ENCODE results near the gene CES2.
A peak's percentile ranks its signal among the peaks of the same experiment; 100 is the strongest.

CES2 gene

DNA sequence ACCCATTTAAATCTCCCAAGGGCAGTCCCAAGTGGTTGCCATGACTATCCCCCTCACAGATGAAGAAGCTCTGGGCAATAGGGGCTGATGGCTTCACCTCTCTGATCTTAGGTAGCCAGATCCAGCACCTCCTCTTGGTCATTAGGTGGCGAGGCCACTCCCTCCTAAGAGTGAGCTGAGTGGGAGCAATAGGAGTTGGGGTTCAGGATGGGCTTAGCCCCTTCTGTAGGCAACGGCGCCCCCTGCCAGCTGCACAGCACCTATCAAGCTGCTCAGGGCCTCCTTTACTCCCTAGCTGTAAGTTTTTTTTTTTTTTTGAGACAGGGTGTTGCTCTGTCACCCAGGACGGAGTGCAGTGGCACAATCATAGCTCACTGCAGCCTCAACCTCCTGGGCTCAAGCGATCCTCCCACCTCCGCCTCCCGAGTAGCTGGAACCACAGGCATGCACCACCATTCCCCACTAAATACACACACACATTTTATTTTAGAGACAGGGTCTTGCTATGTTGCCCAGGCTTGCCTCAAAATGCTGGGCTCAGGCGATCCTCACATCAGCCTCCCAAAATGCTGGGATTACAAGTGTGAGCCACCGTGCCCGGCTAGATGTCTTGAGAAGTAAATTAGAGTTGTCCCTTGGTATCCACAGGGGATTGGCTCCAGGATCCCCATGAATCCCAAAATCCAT lies 6.5 kb upstream of the CES2 start:
- CTCF ChIA-PET: interaction anchor here (0.6 to 20.4 kb wide), 7 partner anchors 10 to 99 kb away, joined by 3 to 473 read pairs (median 5); partner anchors contain the start of gene NAE1
- peaks cover 3 to 30% (median 24%) of the 10 kb centered on the region in 4 experiments for H3K4me1 ChIP-seq (ENCODE audit: control extremely low read depth in 1 of 4, control insufficient read depth in 4 of 4, insufficient read depth in 4 of 4, low read length in 3 of 4)
- peaks cover 0 to 35% (median 15%) of the 10 kb centered on the region in 5 experiments for H3K27me3 ChIP-seq (replicated peaks in 2 of 5; ENCODE audit: control insufficient read depth in 4 of 5, insufficient read depth in 5 of 5, low read length in 4 of 5)
- H3K9me3 ChIP-seq (ENCODE audit: control extremely low read depth in 1 of 5, control insufficient read depth in 4 of 5, insufficient read depth in 2 of 5, low read depth in 1 of 5, low read length in 4 of 5): no peaks in the 10 kb centered on the region
- WGBS (ENCODE audit: insufficient coverage): 86% methylated on average over 7 of the region's 10 CpGs
- DNase-seq: peak; percentile 64 to 66 (median 66)
- H3K4me3 ChIP-seq (ENCODE audit: control insufficient read depth in 1 of 7, extremely low read depth in 1 of 7, insufficient read depth in 4 of 7, low read depth in 2 of 7, low read length in 6 of 7): no peak overlapping the region
- POLR2A ChIA-PET: no interaction called here
- peaks cover 0 to 13% (median 2%) of the 10 kb centered on the region in 4 experiments for H3K36me3 ChIP-seq (ENCODE audit: control insufficient read depth in 4 of 4, insufficient read depth in 4 of 4, low read length in 3 of 4)
- H3K27ac ChIP-seq (ENCODE audit: insufficient read depth in 1 of 2, low read depth in 1 of 2, low read length in 2 of 2, poor library complexity in 1 of 2, severe bottlenecking in 2 of 2): no peak overlapping the region

DNA sequence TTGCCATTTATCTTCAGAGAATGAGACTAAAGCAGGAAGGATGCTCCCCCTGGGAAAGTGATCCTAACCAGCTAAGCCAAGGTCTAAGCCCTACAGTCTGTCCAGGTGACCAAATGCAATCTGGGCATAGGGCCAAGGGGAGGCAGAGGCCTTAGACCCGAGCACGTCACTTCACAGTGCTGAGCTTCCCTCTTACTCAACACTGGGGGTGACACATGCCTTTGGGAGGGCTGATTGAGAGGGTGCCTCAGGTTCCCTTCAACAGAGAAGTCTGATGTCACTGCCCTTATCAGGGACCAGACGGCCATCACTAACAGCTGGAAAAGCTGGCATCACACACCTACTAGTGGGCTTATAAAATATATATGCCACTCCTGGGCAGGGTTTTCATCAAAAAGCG lies 5.1 kb upstream of the CES2 start:
- no peak overlapping the region for H3K4me3 ChIP-seq (ENCODE audit: control insufficient read depth in 1 of 7, extremely low read depth in 1 of 7, insufficient read depth in 4 of 7, low read depth in 2 of 7, low read length in 6 of 7)
- WGBS (ENCODE audit: insufficient coverage): 95% methylated on average over 3 of the region's 4 CpGs
- ChIA-PET CTCF (interaction anchor here (1.1 to 4.3 kb wide), 5 partner anchors 9 to 36 kb away, joined by 4 to 42 read pairs (median 7); partner anchors contain the start of gene CDH16), POLR2A (no interaction called here)
- H3K36me3 ChIP-seq (ENCODE audit: control insufficient read depth in 4 of 4, insufficient read depth in 4 of 4, low read length in 3 of 4): peaks cover 0 to 13% (median 2%) of the 10 kb centered on the region in 4 experiments
- H3K27me3 ChIP-seq (replicated peaks in 2 of 5; ENCODE audit: control insufficient read depth in 4 of 5, insufficient read depth in 5 of 5, low read length in 4 of 5): peaks cover 0 to 22% (median 11%) of the 10 kb centered on the region in 5 experiments
- DNase-seq: peak in 1 of 3 donors; percentile 38
- H3K27ac ChIP-seq (ENCODE audit: insufficient read depth in 1 of 2, low read depth in 1 of 2, low read length in 2 of 2, poor library complexity in 1 of 2, severe bottlenecking in 2 of 2): no peak overlapping the region
- H3K4me1 ChIP-seq (ENCODE audit: control extremely low read depth in 1 of 4, control insufficient read depth in 4 of 4, insufficient read depth in 4 of 4, low read length in 3 of 4): peaks cover 3 to 31% (median 21%) of the 10 kb centered on the region in 4 experiments
- H3K9me3 ChIP-seq (ENCODE audit: control extremely low read depth in 1 of 5, control insufficient read depth in 4 of 5, insufficient read depth in 2 of 5, low read depth in 1 of 5, low read length in 4 of 5): no peaks in the 10 kb centered on the region

DNA sequence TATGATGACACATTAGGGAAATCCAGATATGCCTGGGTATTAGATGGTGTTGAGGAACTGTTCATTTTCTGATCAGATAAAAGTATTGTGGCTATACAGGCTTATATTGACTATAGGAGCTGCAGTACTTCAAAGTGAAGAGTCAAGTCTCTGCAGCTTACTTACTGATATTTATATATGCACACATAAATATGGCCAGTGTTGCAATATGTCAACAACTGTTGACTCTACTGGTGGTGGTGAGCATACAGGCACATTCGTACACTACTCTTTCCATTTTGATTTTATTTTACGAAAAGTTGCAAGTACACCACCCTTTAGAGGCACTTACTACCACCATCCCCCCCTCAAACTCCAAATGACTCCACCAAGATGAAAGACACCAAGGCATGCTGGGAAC lies 3.7 kb upstream of the CES2 start:
- no peak for DNase-seq
- POLR2A ChIA-PET: no interaction called here
- H3K9me3 ChIP-seq (ENCODE audit: control extremely low read depth in 1 of 5, control insufficient read depth in 4 of 5, insufficient read depth in 2 of 5, low read depth in 1 of 5, low read length in 4 of 5): no peaks in the 10 kb centered on the region
- WGBS (ENCODE audit: insufficient coverage): no CpG with 5 or more reads among the region's 2 CpGs
- H3K27ac ChIP-seq (ENCODE audit: insufficient read depth in 1 of 2, low read depth in 1 of 2, low read length in 2 of 2, poor library complexity in 1 of 2, severe bottlenecking in 2 of 2): no peak overlapping the region
- CTCF ChIA-PET: interaction anchor here (0.7 to 4.3 kb wide), 7 partner anchors 11 to 37 kb away, joined by 3 to 42 read pairs (median 4); partner anchors contain the start of gene CDH16
- H3K27me3 ChIP-seq (replicated peaks in 2 of 5; ENCODE audit: control insufficient read depth in 4 of 5, insufficient read depth in 5 of 5, low read length in 4 of 5): peaks cover 0 to 7% (median 3%) of the 10 kb centered on the region in 5 experiments
- peaks cover 0 to 13% (median 2%) of the 10 kb centered on the region in 4 experiments for H3K36me3 ChIP-seq (ENCODE audit: control insufficient read depth in 4 of 4, insufficient read depth in 4 of 4, low read length in 3 of 4)
- no peak overlapping the region for H3K4me3 ChIP-seq (ENCODE audit: control insufficient read depth in 1 of 7, extremely low read depth in 1 of 7, insufficient read depth in 4 of 7, low read depth in 2 of 7, low read length in 6 of 7)
- peaks cover 3 to 37% (median 30%) of the 10 kb centered on the region in 4 experiments for H3K4me1 ChIP-seq (ENCODE audit: control extremely low read depth in 1 of 4, control insufficient read depth in 4 of 4, insufficient read depth in 4 of 4, low read length in 3 of 4)

DNA sequence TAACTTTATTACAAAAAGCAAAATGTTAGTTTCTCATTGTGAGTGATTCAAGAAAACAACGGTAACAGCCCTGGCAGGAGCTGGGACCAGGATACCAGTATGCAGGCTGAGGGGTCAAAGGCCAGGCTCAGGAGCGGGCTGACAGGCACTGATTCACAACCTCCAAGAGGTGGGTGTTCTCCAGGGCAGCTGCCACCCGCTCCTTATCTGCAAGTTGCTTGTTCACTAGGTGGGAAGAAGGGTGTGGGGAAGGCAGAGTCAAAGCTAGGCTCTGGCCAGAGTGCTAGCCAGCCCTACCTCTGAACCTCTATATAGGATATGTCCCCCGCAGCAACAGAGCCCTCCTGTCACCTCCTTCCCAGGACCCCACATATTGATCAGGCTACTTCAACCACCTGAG lies 3.2 kb upstream of the CES2 start:
- 95% methylated on average over 3 of the region's 4 CpGs for WGBS (ENCODE audit: insufficient coverage)
- Histone ChIP-seq H3K27ac (ENCODE audit: insufficient read depth in 1 of 2, low read depth in 1 of 2, low read length in 2 of 2, poor library complexity in 1 of 2, severe bottlenecking in 2 of 2) (no peak overlapping the region), H3K27me3 (replicated peaks in 2 of 5; ENCODE audit: control insufficient read depth in 4 of 5, insufficient read depth in 5 of 5, low read length in 4 of 5) (peaks cover 0 to 3% (median 2%) of the 10 kb centered on the region in 5 experiments), H3K36me3 (ENCODE audit: control insufficient read depth in 4 of 4, insufficient read depth in 4 of 4, low read length in 3 of 4) (peaks cover 0 to 13% (median 3%) of the 10 kb centered on the region in 4 experiments), H3K9me3 (ENCODE audit: control extremely low read depth in 1 of 5, control insufficient read depth in 4 of 5, insufficient read depth in 2 of 5, low read depth in 1 of 5, low read length in 4 of 5) (no peaks in the 10 kb centered on the region), H3K4me3 (ENCODE audit: control insufficient read depth in 1 of 7, extremely low read depth in 1 of 7, insufficient read depth in 4 of 7, low read depth in 2 of 7, low read length in 6 of 7) (no peak overlapping the region), H3K4me1 (ENCODE audit: control extremely low read depth in 1 of 4, control insufficient read depth in 4 of 4, insufficient read depth in 4 of 4, low read length in 3 of 4) (peaks cover 3 to 33% (median 27%) of the 10 kb centered on the region in 4 experiments)
- ChIA-PET POLR2A (interaction anchor here (0.6 kb wide), 1 partner anchor 73 kb away, joined by 3 read pairs; no protein-coding TSS in a partner anchor), CTCF (interaction anchor here (0.7 to 4.3 kb wide), 6 partner anchors 11 to 38 kb away, joined by 3 to 42 read pairs (median 6); partner anchors contain the start of gene CDH16)
- no peak for DNase-seq

DNA sequence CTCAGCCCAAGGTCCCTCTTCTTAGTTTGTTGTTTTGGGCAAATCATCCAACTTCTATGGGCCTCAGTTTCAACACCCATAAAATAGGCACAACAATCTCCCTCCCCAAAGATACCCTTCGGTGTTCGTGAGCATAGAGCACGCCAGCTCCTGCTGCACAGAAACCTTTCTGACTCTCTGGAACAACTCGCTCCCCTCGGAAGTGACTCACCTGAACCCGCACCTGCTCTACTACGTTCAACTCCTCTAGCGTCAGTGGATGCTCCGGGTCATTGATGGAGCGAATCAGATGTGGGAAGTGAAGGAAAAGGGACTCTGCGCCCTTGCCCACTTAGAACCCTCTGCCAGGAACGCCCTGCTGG lies 1.6 kb upstream of the CES2 start:
- ChIA-PET CTCF (interaction anchor here (1.2 to 4.3 kb wide), 5 partner anchors 9 to 40 kb away, joined by 4 to 42 read pairs (median 6); no protein-coding TSS in a partner anchor), POLR2A (interaction anchor here (0.5 kb wide), 1 partner anchor 776 kb away, joined by 3 read pairs; no protein-coding TSS in a partner anchor)
- Histone ChIP-seq H3K27ac (ENCODE audit: insufficient read depth in 1 of 2, low read depth in 1 of 2, low read length in 2 of 2, poor library complexity in 1 of 2, severe bottlenecking in 2 of 2) (peak overlapping the region; percentile 92 to 93), H3K36me3 (ENCODE audit: control insufficient read depth in 4 of 4, insufficient read depth in 4 of 4, low read length in 3 of 4) (peaks cover 3 to 26% (median 17%) of the 10 kb centered on the region in 4 experiments), H3K4me1 (ENCODE audit: control extremely low read depth in 1 of 4, control insufficient read depth in 4 of 4, insufficient read depth in 4 of 4, low read length in 3 of 4) (peaks cover 3 to 30% (median 25%) of the 10 kb centered on the region in 4 experiments), H3K4me3 (ENCODE audit: control insufficient read depth in 1 of 7, extremely low read depth in 1 of 7, insufficient read depth in 4 of 7, low read depth in 2 of 7, low read length in 6 of 7) (peak overlapping the region; percentile 76 to 98 (median 92)), H3K9me3 (ENCODE audit: control extremely low read depth in 1 of 5, control insufficient read depth in 4 of 5, insufficient read depth in 2 of 5, low read depth in 1 of 5, low read length in 4 of 5) (no peaks in the 10 kb centered on the region), H3K27me3 (replicated peaks in 2 of 5; ENCODE audit: control insufficient read depth in 4 of 5, insufficient read depth in 5 of 5, low read length in 4 of 5) (no peaks in the 10 kb centered on the region)
- DNase-seq: no peak
- 4% methylated on average over 12 of the region's 12 CpGs for WGBS (ENCODE audit: insufficient coverage)

DNA sequence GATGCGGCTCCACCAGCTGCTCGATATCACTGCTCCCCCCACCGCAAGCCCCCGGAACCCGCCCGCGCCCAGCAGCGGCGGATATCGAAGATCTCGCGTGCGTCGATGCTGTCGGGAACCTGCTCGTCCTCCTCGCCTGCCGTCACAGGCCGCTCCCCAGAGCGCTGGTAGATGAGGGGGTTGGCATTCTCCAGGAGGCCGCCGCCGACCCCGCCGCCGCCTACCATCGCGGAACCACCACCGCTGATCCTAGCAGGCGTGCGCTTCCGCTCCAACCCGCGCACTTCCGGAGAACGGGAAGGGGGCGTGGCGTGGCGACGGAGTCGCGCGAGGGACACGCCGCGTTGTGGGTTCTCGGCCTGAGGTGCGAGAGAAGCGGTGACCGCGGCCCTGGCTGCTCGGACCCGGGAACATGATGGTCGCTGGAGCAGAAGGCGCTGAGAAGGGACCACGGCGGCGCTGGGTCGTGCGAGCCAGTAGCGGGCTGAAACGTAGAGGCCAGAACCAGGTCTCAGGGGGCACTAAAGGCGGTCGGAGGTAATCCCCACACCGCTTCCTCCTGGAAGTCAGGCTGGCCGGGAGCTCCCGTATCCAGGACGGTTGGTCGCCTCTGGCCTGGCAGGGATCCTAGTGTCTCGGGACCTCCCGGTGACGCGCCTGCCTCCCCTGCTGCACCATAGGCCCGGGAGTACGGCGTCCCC lies 1.0 kb upstream of the CES2 start, which contains the start of gene CIAO2B:
Gene CIAO2B (minus strand): TSS at position 265 of the 701 bp plus-strand sequence. CDS start 38 bp downstream, at position 227.
- POLR2A ChIA-PET: interaction anchor here (0.5 kb wide), 1 partner anchor 775 kb away, joined by 3 read pairs; no protein-coding TSS in a partner anchor
- Histone ChIP-seq H3K4me3 (ENCODE audit: control insufficient read depth in 1 of 7, extremely low read depth in 1 of 7, insufficient read depth in 4 of 7, low read depth in 2 of 7, low read length in 6 of 7) (peak within 1 kb of the TSS; percentile 76 to 98 (median 92)), H3K4me1 (ENCODE audit: control extremely low read depth in 1 of 4, control insufficient read depth in 4 of 4, insufficient read depth in 4 of 4, low read length in 3 of 4) (peaks cover 3 to 30% (median 25%) of the 10 kb centered on the region in 4 experiments), H3K27ac (ENCODE audit: insufficient read depth in 1 of 2, low read depth in 1 of 2, low read length in 2 of 2, poor library complexity in 1 of 2, severe bottlenecking in 2 of 2) (peak within 1 kb of the TSS; percentile 92 to 93), H3K9me3 (ENCODE audit: control extremely low read depth in 1 of 5, control insufficient read depth in 4 of 5, insufficient read depth in 2 of 5, low read depth in 1 of 5, low read length in 4 of 5) (no peaks in the 10 kb centered on the region), H3K27me3 (replicated peaks in 2 of 5; ENCODE audit: control insufficient read depth in 4 of 5, insufficient read depth in 5 of 5, low read length in 4 of 5) (no peaks in the 10 kb centered on the region), H3K36me3 (ENCODE audit: control insufficient read depth in 4 of 4, insufficient read depth in 4 of 4, low read length in 3 of 4) (peaks cover 6 to 32% (median 20%) of the 10 kb centered on the region in 4 experiments)
- WGBS (ENCODE audit: insufficient coverage): under 1% methylated on average over 69 of the region's 76 CpGs
- peak; percentile 87 to 93 (median 89) for DNase-seq
- CTCF ChIA-PET: interaction anchor here (1.2 to 1.9 kb wide), 3 partner anchors 9 to 36 kb away, joined by 4 to 8 read pairs (median 6); no protein-coding TSS in a partner anchor

All from common myeloid progenitor, CD34-positive (primary cell).